Gastroesophageal sphincter (tissue), 4 donors: ENCODE results near the gene TRMT10B. TPM values are rescaled to one million over a fixed set of nuclear protein-coding genes. Genes with fewer than 3 reads are reported as not detected.
A peak's percentile ranks its signal among the peaks of the same experiment; 100 is the strongest.

Experiments
- ATAC-seq: fragments of 150-250 bp; one replicate; pipeline ENCODE4 v1.9.1; 2016; ENCODE audit warnings: mild to moderate bottlenecking, moderate library complexity
- H3K27ac ChIP-seq, 4 donors: fragments of 200-600 bp; sonication (generic) in 3 of 4; 1 replicate in 3 of 4; 2 replicates in 1 of 4; pipeline ENCODE4 v1.5.1; 2016 to 2019
- H3K27me3 ChIP-seq: fragments of 200-600 bp; sonication (generic); one replicate; pipeline ENCODE4 v1.5.1; 2019
- H3K36me3 ChIP-seq, 2 donors: fragments of 200-600 bp; sonication (generic); one replicate each; pipeline ENCODE4 v1.5.1; 2019; ENCODE audit warnings: control low read depth in 1 of 2
- H3K4me1 ChIP-seq, 3 donors: fragments of 200-600 bp; sonication (generic); 1 replicate in 2 of 3; 2 replicates in 1 of 3; pipeline ENCODE4 v1.5.1; 2016 to 2019; ENCODE audit warnings: control low read depth in 2 of 3
- H3K4me3 ChIP-seq, 2 donors: fragments of 200-600 bp; sonication (generic); one replicate each; pipeline ENCODE4 v1.5.1; 2019; ENCODE audit warnings: mild to moderate bottlenecking in 1 of 2, moderate library complexity in 1 of 2
- H3K9me3 ChIP-seq, 3 donors: fragments of 200-600 bp; sonication (generic); one replicate each; pipeline ENCODE4 v1.5.1; 2017 to 2019; ENCODE audit warnings: control low read depth in 2 of 3
- EP300 ChIP-seq: sonication (generic); formaldehyde crosslinking; IDR thresholded peaks from one replicate; pipeline ENCODE4 v1.6.1; 2017; ENCODE audit warnings: antibody characterized with exemption, mild to moderate bottlenecking
- POLR2A ChIP-seq, 2 donors: fragments of 450-650 bp; IDR thresholded peaks; one replicate each; pipeline ENCODE4 v1.6.1; 2017; ENCODE audit warnings: antibody characterized with exemption in 2 of 2, mild to moderate bottlenecking in 2 of 2, moderate library complexity in 1 of 2
- POLR2AphosphoS5 ChIP-seq: sonication (generic); formaldehyde crosslinking; IDR thresholded peaks from one replicate; pipeline ENCODE4 v1.6.1; 2017; ENCODE audit warnings: antibody characterized with exemption
- WGBS, 2 donors: methylation state at CpG; one replicate each; pipeline ENCODE4 v1.1.5; 2018; ENCODE audit warnings: low coverage in 1 of 2; 5-methylcytosine and 5-hydroxymethylcytosine counted together
- total RNA-seq, 4 donors: library from RNA; depleted of rRNA; stranded (reverse); fragments of >200 nt; gene quantifications; one replicate each; pipeline ENCODE4 v1.1.0, GENCODE V29; 2016
- TF ChIP-seq, protein P1 (sequence below), 4 experiments: fragments of 200-600 bp in 2 of 4; fragments of 450-650 bp in 2 of 4; sonication (generic) in 1 of 4; IDR thresholded peaks; one replicate each; pipeline ENCODE4 v1.5.1; 2017 to 2019; ENCODE audit warnings: antibody characterized with exemption in 4 of 4, mild to moderate bottlenecking in 2 of 4, moderate library complexity in 2 of 4

Gene TRMT10B, protein sequence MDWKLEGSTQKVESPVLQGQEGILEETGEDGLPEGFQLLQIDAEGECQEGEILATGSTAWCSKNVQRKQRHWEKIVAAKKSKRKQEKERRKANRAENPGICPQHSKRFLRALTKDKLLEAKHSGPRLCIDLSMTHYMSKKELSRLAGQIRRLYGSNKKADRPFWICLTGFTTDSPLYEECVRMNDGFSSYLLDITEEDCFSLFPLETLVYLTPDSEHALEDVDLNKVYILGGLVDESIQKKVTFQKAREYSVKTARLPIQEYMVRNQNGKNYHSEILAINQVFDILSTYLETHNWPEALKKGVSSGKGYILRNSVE
- 1 to 10 TPM; 6.3 to 8.6 (median 7.2) TPM for total RNA-seq

DNA sequence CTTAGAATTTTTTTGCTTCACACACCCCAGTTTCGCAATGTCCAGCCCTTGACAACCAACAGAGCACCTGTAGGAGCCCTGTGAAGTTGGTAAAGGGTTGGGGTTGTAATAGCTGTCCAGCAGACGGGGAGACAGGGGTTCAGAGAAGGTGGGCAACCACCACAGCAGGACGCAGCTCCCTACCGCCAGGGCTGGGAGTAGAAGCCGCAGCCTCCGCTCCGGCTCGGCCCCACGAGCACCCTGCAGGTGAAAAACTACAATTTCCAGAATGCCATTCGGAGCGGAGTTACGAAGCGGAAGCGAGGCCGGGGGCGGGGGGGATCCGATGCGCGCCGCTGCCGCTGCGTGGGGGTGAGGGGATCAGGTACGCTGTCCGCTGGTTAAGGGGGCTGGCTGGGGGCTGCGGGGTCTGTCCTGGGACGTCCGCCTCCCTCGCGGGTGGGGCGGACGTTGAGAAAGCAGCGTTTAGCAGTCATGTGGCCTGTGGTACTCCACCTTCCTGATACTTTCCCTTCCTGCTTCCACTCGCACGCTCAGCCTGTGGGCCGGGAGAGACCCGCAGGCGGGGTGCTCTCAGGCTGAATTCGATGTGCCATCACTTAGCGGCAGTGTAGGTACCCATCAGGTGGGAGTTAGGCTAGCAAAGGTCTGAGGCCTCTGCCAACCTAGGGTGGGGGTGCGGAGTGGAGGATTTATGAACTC is at the start of gene TRMT10B:
Gene TRMT10B, plus strand, starts transcription at position 317 of the 702 bp plus-strand sequence. CDS start 8,127 bp downstream, outside the sequence.
- Histone ChIP-seq H3K36me3 (no peaks in the 10 kb centered on the region), H3K4me1 (peaks cover 0 to 21% (median 0%) of the 10 kb centered on the region in 3 donors), H3K9me3 (no peaks in the 10 kb centered on the region), H3K27me3 (no peaks in the 10 kb centered on the region), H3K27ac (peak within 1 kb of the TSS; percentile 56 to 85 (median 84)), H3K4me3 (peak within 1 kb of the TSS; percentile 72 to 96)
- peak; percentile 92 for ATAC-seq
- TF ChIP-seq POLR2A (IDR thresholded peaks at IDR 0.05) (peak in 1 of 2 donors; percentile 31), EP300 (no peak), POLR2AphosphoS5 (no peak)
- TF ChIP-seq, protein P1, sequence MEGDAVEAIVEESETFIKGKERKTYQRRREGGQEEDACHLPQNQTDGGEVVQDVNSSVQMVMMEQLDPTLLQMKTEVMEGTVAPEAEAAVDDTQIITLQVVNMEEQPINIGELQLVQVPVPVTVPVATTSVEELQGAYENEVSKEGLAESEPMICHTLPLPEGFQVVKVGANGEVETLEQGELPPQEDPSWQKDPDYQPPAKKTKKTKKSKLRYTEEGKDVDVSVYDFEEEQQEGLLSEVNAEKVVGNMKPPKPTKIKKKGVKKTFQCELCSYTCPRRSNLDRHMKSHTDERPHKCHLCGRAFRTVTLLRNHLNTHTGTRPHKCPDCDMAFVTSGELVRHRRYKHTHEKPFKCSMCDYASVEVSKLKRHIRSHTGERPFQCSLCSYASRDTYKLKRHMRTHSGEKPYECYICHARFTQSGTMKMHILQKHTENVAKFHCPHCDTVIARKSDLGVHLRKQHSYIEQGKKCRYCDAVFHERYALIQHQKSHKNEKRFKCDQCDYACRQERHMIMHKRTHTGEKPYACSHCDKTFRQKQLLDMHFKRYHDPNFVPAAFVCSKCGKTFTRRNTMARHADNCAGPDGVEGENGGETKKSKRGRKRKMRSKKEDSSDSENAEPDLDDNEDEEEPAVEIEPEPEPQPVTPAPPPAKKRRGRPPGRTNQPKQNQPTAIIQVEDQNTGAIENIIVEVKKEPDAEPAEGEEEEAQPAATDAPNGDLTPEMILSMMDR (IDR thresholded peaks at IDR 0.05), result peak in 2 of 4 experiments; percentile 10 to 27
- whole genome bisulfite sequencing, 2 donors, result 0% methylated on average over 2 to 14 of the region's 40 CpGs

DNA sequence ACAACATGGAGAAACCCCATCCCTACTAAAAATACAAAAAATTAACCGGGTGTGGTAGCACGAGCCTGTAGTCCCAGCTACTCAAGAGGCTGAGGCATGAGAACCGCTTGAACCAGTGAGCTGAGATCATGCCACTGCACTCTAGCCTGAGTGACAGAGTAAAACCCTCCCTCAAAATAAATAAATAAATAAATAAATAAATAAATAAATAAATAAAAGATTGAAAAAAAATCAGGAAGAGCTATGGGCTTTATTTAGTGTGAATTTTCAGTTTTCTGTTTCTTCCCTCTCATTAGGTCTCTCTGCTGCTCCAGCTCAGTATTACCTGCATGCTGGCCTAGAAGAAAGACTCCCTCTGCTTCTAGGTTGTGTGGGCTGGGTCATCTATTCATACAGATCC is 47.8 kb upstream of the TRMT10B start:
- no peaks in the 10 kb centered on the region for H3K36me3 ChIP-seq
- TF ChIP-seq EP300 (no peak), POLR2AphosphoS5 (no peak), POLR2A (IDR thresholded peaks at IDR 0.05) (no peak)
- TF ChIP-seq, protein P1 (IDR thresholded peaks at IDR 0.05), result no peak
- WGBS, 2 donors, result 75 to 92% methylated on average over 3 of the region's 3 CpGs
- H3K4me3 ChIP-seq, result no peak overlapping the region
- no peaks in the 10 kb centered on the region for H3K4me1 ChIP-seq
- H3K27me3 ChIP-seq, result peaks cover 18% of the 10 kb centered on the region
- no peaks in the 10 kb centered on the region for H3K9me3 ChIP-seq
- H3K27ac ChIP-seq, result no peak overlapping the region
- ATAC-seq, result no peak

DNA sequence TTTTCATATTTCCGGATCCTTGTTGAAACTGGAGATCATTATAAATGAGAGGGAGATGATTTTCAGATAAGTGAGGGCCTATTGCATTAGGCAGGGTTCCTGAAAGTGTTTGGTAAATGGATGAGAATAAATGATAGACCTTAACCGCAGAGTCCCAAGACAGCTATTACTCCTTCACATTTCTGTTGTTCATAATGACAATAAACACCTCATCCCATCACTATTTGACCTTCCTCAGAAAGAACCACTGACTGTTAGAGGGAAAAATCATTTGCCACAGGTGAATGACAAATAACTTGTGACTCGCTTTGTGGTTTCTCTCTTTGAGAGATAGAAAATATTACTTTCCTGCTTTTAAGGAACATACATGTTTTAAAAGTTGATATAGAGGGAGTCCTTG is 47.3 kb upstream of the TRMT10B start:
- TF ChIP-seq POLR2A (IDR thresholded peaks at IDR 0.05), result no peak
- no peak for ATAC-seq
- no peak overlapping the region for H3K4me3 ChIP-seq
- peaks cover 18% of the 10 kb centered on the region for H3K27me3 ChIP-seq
- 71 to 74% methylated on average over 2 to 3 of the region's 3 CpGs for WGBS, 2 donors
- no peaks in the 10 kb centered on the region for H3K9me3 ChIP-seq
- no peak overlapping the region for H3K27ac ChIP-seq
- H3K4me1 ChIP-seq, result no peaks in the 10 kb centered on the region
- H3K36me3 ChIP-seq, result no peaks in the 10 kb centered on the region

DNA sequence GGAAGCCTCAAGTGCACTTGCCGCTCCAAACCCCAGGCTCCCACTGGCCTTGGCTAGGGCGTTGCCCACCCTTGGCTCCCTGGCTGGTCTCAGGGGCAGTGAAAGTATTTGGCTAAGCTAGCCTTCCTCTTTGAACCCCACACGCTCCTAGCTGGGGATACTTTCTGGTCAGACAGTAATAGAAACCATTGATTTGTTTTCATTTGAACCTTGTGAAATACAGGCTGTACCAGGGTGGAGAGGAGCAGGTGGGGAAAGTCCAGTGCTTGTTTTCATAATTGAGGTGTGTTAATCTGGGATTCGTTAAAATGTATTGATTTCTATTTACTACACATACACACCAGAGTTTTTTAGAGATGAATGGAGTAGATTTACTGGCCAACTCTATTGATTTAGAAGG is 45.9 kb upstream of the TRMT10B start:
- no peak for ATAC-seq
- Histone ChIP-seq H3K36me3 (no peaks in the 10 kb centered on the region), H3K27ac (no peak overlapping the region), H3K4me1 (no peaks in the 10 kb centered on the region), H3K9me3 (no peaks in the 10 kb centered on the region), H3K27me3 (peaks cover 18% of the 10 kb centered on the region), H3K4me3 (no peak overlapping the region)
- 83% methylated on average over 1 to 4 of the region's 4 CpGs for WGBS, 2 donors
- TF ChIP-seq POLR2A (IDR thresholded peaks at IDR 0.05) (no peak), EP300 (no peak), POLR2AphosphoS5 (no peak)
- TF ChIP-seq, protein P1 (IDR thresholded peaks at IDR 0.05), result no peak

DNA sequence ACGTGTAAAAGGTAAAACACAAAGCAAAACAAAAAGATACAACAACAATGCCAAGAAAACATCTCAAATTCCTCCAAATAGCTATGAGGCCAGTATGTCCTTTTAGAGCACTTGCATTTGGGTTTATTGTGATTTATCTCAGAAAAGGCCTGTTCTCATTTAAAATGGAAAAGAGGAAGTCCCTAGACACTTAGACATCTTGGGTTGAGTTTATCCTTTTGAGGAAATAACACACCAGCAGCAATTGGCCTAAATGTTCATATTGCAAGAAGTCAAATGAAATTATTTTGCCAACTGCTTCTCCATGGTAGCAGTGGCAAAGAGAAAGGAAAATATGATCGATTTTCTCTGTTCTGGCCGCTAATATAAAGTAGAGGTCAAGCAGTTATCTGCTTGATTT is 43.6 kb upstream of the TRMT10B start:
- ATAC-seq, result no peak
- H3K4me1 ChIP-seq, result no peaks in the 10 kb centered on the region
- H3K27ac ChIP-seq, result no peak overlapping the region
- H3K36me3 ChIP-seq, result no peaks in the 10 kb centered on the region
- WGBS, 2 donors, result 69 to 88% methylated on average over 3 of the region's 3 CpGs
- no peak for TF ChIP-seq EP300
- TF ChIP-seq, protein P1 (IDR thresholded peaks at IDR 0.05), result no peak
- TF ChIP-seq POLR2AphosphoS5, result no peak
- TF ChIP-seq POLR2A (IDR thresholded peaks at IDR 0.05), result no peak
- H3K9me3 ChIP-seq, result no peaks in the 10 kb centered on the region
- peaks cover 18% of the 10 kb centered on the region for H3K27me3 ChIP-seq
- H3K4me3 ChIP-seq, result no peak overlapping the region
